Sigmoid colon (tissue), 4 donors: Measurements from ENCODE around the gene TWSG1.

Experiments used
- EP300 ChIP-seq, 4 donors: sonication (generic); formaldehyde crosslinking; IDR thresholded peaks; one replicate each; pipeline ENCODE4 v1.6.1; 2017; ENCODE audit warnings: antibody characterized with exemption in 4 of 4
- TF ChIP-seq, protein P1 (sequence below), 4 experiments: fragments of 450-650 bp in 3 of 4; fragments of 200-600 bp in 1 of 4; IDR thresholded peaks; one replicate each; pipeline ENCODE4 v1.5.1; 2016 to 2019; ENCODE audit warnings: antibody characterized with exemption in 4 of 4, mild to moderate bottlenecking in 3 of 4, moderate library complexity in 2 of 4

- TF ChIP-seq, protein P1, sequence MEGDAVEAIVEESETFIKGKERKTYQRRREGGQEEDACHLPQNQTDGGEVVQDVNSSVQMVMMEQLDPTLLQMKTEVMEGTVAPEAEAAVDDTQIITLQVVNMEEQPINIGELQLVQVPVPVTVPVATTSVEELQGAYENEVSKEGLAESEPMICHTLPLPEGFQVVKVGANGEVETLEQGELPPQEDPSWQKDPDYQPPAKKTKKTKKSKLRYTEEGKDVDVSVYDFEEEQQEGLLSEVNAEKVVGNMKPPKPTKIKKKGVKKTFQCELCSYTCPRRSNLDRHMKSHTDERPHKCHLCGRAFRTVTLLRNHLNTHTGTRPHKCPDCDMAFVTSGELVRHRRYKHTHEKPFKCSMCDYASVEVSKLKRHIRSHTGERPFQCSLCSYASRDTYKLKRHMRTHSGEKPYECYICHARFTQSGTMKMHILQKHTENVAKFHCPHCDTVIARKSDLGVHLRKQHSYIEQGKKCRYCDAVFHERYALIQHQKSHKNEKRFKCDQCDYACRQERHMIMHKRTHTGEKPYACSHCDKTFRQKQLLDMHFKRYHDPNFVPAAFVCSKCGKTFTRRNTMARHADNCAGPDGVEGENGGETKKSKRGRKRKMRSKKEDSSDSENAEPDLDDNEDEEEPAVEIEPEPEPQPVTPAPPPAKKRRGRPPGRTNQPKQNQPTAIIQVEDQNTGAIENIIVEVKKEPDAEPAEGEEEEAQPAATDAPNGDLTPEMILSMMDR (IDR thresholded peaks at IDR 0.05): no peak
- no peak for TF ChIP-seq EP300 (IDR thresholded peaks at IDR 0.05)
Observed at GRCh38 chr18:9319333-9319732, 15.2 kb upstream of the TWSG1 start.
